GM12873 (cell line): ENCODE results near the gene LY86.
A peak's percentile ranks its signal among the peaks of the same experiment; 100 is the strongest.

Experiments used
- TF ChIP-seq, protein P1 (sequence below): IDR thresholded peaks from 2 replicates; pipeline ENCODE4 v1.5.1; 2012; ENCODE audit warnings: low read depth, mild to moderate bottlenecking, moderate library complexity, low read length, control low read depth; ENCODE audit not compliant: insufficient read depth; ENCODE audit errors: missing control alignments

The LY86 gene

DNA sequence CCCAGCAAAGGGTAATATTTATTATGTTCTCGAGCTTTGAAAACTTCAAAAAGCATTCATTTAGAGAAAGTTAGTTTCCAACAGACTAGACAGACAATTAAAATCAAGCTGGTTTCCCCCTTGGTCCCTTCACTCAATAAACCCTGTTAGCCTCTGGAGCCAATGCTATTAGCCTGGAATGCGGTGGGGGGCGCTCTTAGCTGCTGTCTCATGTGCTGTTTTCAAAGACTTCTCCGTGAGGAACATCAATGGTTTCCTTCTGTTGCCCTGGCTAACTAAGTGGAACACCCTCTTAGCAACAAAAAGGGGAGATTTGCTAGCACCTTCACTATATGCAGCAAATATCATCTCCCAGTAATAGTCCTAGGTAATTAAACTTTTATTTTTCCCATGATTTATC is 86.4 kb downstream of the LY86 start:
- TF ChIP-seq, protein P1, sequence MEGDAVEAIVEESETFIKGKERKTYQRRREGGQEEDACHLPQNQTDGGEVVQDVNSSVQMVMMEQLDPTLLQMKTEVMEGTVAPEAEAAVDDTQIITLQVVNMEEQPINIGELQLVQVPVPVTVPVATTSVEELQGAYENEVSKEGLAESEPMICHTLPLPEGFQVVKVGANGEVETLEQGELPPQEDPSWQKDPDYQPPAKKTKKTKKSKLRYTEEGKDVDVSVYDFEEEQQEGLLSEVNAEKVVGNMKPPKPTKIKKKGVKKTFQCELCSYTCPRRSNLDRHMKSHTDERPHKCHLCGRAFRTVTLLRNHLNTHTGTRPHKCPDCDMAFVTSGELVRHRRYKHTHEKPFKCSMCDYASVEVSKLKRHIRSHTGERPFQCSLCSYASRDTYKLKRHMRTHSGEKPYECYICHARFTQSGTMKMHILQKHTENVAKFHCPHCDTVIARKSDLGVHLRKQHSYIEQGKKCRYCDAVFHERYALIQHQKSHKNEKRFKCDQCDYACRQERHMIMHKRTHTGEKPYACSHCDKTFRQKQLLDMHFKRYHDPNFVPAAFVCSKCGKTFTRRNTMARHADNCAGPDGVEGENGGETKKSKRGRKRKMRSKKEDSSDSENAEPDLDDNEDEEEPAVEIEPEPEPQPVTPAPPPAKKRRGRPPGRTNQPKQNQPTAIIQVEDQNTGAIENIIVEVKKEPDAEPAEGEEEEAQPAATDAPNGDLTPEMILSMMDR, result no peak

DNA sequence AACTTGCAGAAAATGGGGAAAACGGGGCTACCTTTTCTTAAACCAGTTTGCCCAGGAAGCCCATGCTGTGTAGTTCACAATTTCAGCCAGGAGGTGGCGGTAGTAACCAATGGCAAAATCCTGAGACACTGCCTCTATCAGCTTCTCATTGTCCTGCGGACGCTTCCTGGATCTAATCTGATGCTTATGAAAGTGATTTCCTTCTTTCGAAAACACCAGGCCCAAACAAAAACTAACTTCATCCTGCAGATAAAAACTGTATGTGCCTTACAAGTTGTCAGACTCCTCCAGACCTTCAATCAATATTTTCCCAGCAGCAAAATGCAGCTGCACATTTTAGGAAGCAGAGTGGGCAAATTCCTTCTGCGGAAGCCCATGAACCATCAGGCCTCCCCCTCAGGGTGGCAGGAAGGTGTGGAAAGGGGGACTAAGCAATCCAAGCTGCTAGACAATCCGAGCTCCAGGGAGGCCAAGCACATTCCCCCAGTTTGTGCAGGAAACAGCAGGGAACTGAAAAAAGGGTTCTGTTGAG is 88.5 kb downstream of the LY86 start:
- TF ChIP-seq, protein P1, result peak; percentile 95

DNA sequence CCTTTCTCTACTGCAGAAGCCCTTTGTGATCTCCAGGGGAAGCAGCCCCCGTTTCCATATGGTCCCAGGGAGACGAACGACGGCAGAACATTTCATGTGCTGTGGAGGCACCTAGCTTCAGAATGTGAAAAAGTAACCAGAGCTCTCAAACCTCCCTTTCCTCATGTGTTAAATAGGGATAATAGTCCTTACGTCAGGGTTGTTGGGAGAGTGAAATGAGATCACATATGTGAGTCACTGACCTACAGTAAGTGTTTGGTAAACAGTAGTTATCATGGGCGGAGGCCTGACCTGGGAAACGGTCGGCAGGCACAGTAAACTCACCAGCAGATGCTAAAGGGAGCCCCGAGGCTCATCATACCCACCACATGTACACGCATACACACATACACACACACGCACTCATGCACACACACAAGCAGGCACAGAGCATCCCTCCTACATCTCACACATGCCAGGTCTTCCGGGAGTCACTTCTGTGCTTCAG is 89.7 kb downstream of the LY86 start:
- TF ChIP-seq, protein P1, result no peak

DNA sequence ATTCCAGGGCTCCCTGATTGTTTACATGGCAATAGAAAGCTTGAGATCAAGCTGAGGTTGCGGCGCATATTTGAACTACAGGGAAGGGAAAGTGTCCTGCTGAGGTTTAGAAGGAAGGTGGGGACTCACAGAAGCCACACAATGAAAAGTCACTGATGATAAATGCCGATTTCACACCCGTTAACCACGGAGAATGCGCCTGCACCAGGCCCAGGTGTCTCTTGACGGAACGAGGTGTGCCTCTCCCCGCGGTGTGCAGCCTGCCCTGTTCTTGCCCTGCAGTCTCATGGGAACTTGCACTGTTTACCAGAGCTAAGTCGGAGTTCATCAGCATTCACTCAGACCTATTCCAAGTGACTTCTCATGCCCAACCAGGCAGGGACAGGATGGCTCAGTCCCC is 90.3 kb downstream of the LY86 start:
- TF ChIP-seq, protein P1, result no peak

DNA sequence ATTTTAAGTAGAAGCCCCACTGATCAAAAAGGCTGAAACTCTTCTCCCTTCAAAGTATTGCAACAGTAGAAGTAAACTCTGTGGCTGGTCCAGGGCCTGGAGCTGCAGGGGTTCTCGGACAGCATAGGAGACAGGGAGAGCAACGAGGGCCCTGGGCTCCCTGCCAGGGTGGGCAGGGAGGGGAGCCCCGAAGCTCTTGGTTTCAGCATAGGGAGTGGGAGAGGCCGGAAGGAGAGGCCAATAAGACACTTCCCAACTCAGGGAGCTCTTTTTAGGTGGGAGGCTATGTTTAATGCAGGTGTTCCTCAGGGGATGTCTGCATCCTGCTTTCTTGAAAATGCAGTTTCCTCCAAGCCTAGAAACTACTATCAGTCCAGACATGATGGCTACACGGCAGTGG is 91.1 kb downstream of the LY86 start:
- TF ChIP-seq, protein P1, result no peak

DNA sequence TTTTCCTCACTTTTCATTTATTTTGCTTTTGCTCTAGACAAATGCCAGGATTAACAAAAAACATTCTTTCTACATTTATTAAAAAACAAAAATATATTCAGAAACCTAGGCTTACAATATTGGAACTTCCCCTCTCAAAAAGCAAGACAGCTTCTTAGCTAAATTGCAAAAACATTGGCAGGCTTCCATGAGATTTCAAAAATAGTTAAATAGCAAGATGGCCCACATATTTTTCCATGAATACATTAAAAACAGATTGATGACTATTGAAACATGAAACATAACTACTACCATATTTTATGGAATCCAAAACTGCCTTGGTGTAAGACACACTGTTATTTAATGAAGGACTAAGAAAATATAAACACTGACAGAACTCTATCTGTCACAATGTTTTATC is 92.0 kb downstream of the LY86 start:
- TF ChIP-seq, protein P1, result no peak

DNA sequence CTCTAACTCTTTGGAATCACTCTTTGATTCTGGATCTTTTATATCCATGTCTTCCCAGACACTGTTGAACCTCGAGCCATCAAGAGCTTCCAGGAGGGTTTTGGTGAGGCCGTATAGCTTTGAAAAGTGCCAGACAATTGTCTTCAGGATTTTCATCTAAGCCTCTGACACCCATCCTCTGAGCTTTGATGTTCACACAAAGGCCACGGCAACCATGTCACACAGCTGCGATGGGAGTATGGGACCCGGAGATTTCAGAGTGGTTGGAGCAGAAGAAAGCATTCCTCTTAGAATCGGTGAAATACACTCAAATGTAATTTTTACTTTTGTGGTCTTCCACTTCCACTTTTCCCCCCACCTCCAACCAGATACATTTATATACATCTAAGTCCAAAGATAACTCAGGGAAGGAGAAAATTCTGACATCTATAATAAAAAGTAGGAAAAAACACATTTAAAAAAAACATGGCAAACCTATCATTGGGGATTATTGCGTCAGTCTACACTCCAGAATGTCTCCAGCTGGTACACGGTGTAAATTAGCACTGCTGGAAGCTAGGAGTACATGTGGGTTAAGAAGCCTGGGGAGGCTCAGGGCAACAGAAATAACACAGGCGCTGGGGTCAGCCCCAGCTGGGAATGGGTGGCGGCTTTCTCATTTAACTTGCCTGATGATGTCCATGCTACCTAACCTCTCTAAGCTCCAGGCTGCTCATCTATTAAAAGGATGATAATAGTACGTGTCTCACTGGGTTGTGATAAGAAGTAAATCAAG is 92.7 kb downstream of the LY86 start:
- TF ChIP-seq, protein P1, result no peak
